D721Med (cell line): ENCODE data around the gene SALL4.
"Not testable (repeated sequence)": the region's sequence is repeated elsewhere in the genome, so short reads cannot be mapped to it uniquely, and the experiment has no call there.

Source experiments
- DNase-seq: peaks from one replicate; pipeline ENCODE4 v3.0.0; 2011; ENCODE audit warnings: low spot score; ENCODE audit not compliant: insufficient read length
- FAIRE-seq: peaks from 2 replicates; lab custom pipeline; 2011; peaks lifted over from hg19 to GRCh38; lab: Jason Lieb, UNC
- CTCF ChIP-seq: IDR thresholded peaks from 2 replicates; pipeline ENCODE4 v1.5.1; 2012; ENCODE audit warnings: mild to moderate bottlenecking, control low read depth; ENCODE audit not compliant: insufficient read depth; ENCODE audit errors: missing control alignments

The SALL4 gene

GRCh38 chr20:51766994-51767866 is 35.1 kb downstream of the SALL4 start:
- DNase-seq (peak; percentile 63), FAIRE-seq (no peak)
- peak; percentile 7 for TF ChIP-seq CTCF

GRCh38 chr20:51765381-51765780 is 36.9 kb downstream of the SALL4 start:
- DNase-seq, FAIRE-seq: not testable (repeated sequence)

- FAIRE-seq = no peak
- no peak for DNase-seq
- TF ChIP-seq CTCF = no peak
Observed at GRCh38 chr20:51763965-51764602, 38.2 kb downstream of the SALL4 start.

- FAIRE-seq (no peak), DNase-seq (no peak)
- no peak for TF ChIP-seq CTCF
Observed at GRCh38 chr20:51760905-51761546, 41.3 kb downstream of the SALL4 start.

GRCh38 chr20:51759769-51760510 is 42.4 kb downstream of the SALL4 start:
- no peak for DNase-seq
- TF ChIP-seq CTCF = no peak
- FAIRE-seq = no peak

- DNase-seq = no peak
- TF ChIP-seq CTCF = no peak
- no peak for FAIRE-seq
Observed at GRCh38 chr20:51758978-51759544, 43.3 kb downstream of the SALL4 start.

- DNase-seq (no peak), FAIRE-seq (no peak)
- no peak for TF ChIP-seq CTCF
Observed at GRCh38 chr20:51757226-51757625, 45.1 kb downstream of the SALL4 start.
